NCI-H526 treated with DMSO at 0.1 percent for 48 hours (cell line): ENCODE data around the gene LIM2.

ENCODE experiments used
- DNase-seq: peaks from one replicate; lab custom pipeline; 2025; lab: John Stamatoyannopoulos, UW

Gene LIM2

GRCh38 chr19:51396175-51396574 lies 8.4 kb upstream of the LIM2 start:
- no peak for DNase-seq

GRCh38 chr19:51394050-51394836 lies 6.5 kb upstream of the LIM2 start:
- peak; percentile 99 for DNase-seq

- DNase-seq, result no peak
Measured at GRCh38 chr19:51392701-51393100, 4.9 kb upstream of the LIM2 start.

GRCh38 chr19:51391073-51391611 lies 3.4 kb upstream of the LIM2 start:
- no peak for DNase-seq

- DNase-seq, result no peak
Measured at GRCh38 chr19:51389143-51389542, 1.4 kb upstream of the LIM2 start.

GRCh38 chr19:51386882-51387520 lies 773 bp downstream of the LIM2 start:
- DNase-seq, result no peak

- DNase-seq, result no peak
Measured at GRCh38 chr19:51382004-51382403, 5.8 kb downstream of the LIM2 start.

GRCh38 chr19:51380379-51380778 lies 7.4 kb downstream of the LIM2 start:
- DNase-seq, result no peak

- no peak for DNase-seq
Measured at GRCh38 chr19:51377422-51377821, 10.4 kb downstream of the LIM2 start.

GRCh38 chr19:51375504-51376221 lies 12.1 kb downstream of the LIM2 start:
- no peak for DNase-seq

GRCh38 chr19:51372649-51373504 lies 14.9 kb downstream of the LIM2 start, which contains the start of gene NKG7:
NKG7 (minus strand) TSS chr19:51372654; CDS start chr19:51372535, 119 bp downstream.
- DNase-seq, result no peak

- no peak for DNase-seq
Measured at GRCh38 chr19:51372021-51372648, 15.6 kb downstream of the LIM2 start.

GRCh38 chr19:51371186-51371690 lies 16.5 kb downstream of the LIM2 start:
- DNase-seq, result no peak

- DNase-seq, result no peak
Measured at GRCh38 chr19:51370230-51370629, 17.5 kb downstream of the LIM2 start.

- DNase-seq, result no peak
Measured at GRCh38 chr19:51368366-51369282, 19.1 kb downstream of the LIM2 start, which contains the start of gene CLDND2. CLDND2 (minus strand) TSS chr19:51369003; CDS start chr19:51368577, 426 bp downstream.

GRCh38 chr19:51367565-51368365 lies 20.0 kb downstream of the LIM2 start:
- DNase-seq, result peak; percentile 97

GRCh38 chr19:51367255-51367564 lies 20.6 kb downstream of the LIM2 start:
- DNase-seq, result no peak

- peak; percentile 98 for DNase-seq
Measured at GRCh38 chr19:51366389-51367254, 21.2 kb downstream of the LIM2 start.
